HepG2 (cell line): ENCODE results near the gene COMMD1. TPM values are rescaled to one million over a fixed set of nuclear protein-coding genes. Genes with fewer than 3 reads are reported as not detected.

Source experiments
- ATAC-seq: fragments of 200-7000 bp; cut with Tn5 transposase; 3 replicates; pipeline ENCODE4 v1.9.1; 2020; ENCODE audit warnings: mild to moderate bottlenecking, moderate library complexity
- BruUV-seq: library from RNA; stranded (reverse); fragments of 400-500 nt; replicated peaks from 2 replicates; lab custom pipeline; 2021; lab: Mats Ljungman, UMichigan
- CTCF ChIA-PET: fragments of 300-600 bp; formaldehyde crosslinking; extraction: SDS; loops from one replicate; lab custom pipeline; 2021; ENCODE audit warnings: low total read pairs, inconsistent platforms, low intra/inter-chr PET ratio; lab: Yijun Ruan, JAX
- POLR2A ChIA-PET: fragments of 350-600 bp; sonication (Branson Sonifier 250); formaldehyde crosslinking; loops from one replicate; lab custom pipeline; 2020; ENCODE audit warnings: antibody characterized with exemption, inconsistent platforms; lab: Yijun Ruan, JAX
- DNase-seq: peaks from one replicate; pipeline ENCODE4 v3.0.0-alpha.2; 2015; ENCODE audit warnings: low spot score
- FAIRE-seq: peaks from 3 replicates; lab custom pipeline; 2011; peaks lifted over from hg19 to GRCh38; lab: Jason Lieb, UNC
- H2AFZ ChIP-seq: one replicate; pipeline ENCODE4 v1.6.1; 2011; ENCODE audit warnings: low read length, inconsistent platforms
- H3K27ac ChIP-seq: fragments of 300-600 bp; 3 replicates; pipeline ENCODE4 v1.8.0; 2011; ENCODE audit warnings: mixed run types, mild to moderate bottlenecking, mixed read lengths, low read length, inconsistent platforms; ENCODE audit not compliant: insufficient read depth; ENCODE audit errors: extremely low read length
- H3K27me3 ChIP-seq, 2 experiments: fragments of 200-600 bp in 1 of 2; 2 replicates in 1 of 2; 3 replicates in 1 of 2; pipeline versions ENCODE4 v1.6.0 to v1.8.0; 2011; ENCODE audit warnings: low read length in 2 of 2, mild to moderate bottlenecking in 2 of 2, moderate library complexity in 2 of 2, inconsistent platforms in 1 of 2; ENCODE audit not compliant: insufficient read depth in 2 of 2, control insufficient read depth in 1 of 2
- H3K36me3 ChIP-seq, 2 experiments: fragments of 200-600 bp in 1 of 2; replicated peaks in 1 of 2; 2 replicates in 1 of 2; 3 replicates in 1 of 2; pipeline versions ENCODE4 v1.5.1 to v1.8.0; 2011; ENCODE audit warnings: low read length in 2 of 2, inconsistent platforms in 1 of 2; ENCODE audit not compliant: insufficient read depth in 2 of 2, control insufficient read depth in 1 of 2
- H3K4me1 ChIP-seq: 2 replicates; pipeline ENCODE4 v1.5.1; 2012; ENCODE audit warnings: low read length, inconsistent platforms; ENCODE audit not compliant: insufficient read depth
- H3K4me2 ChIP-seq: 2 replicates; pipeline ENCODE4 v1.6.0; 2011; ENCODE audit warnings: low read depth, low read length, inconsistent platforms
- H3K4me3 ChIP-seq, 3 experiments: fragments of 200-600 bp in 1 of 3; sonication (generic), shearing (Covaris generic) in 1 of 3; replicated peaks in 1 of 3; 2 replicates each; pipeline ENCODE4 v1.5.1; 2011 to 2016; ENCODE audit warnings: low read length in 3 of 3, inconsistent platforms in 2 of 3, low read depth in 2 of 3, mild to moderate bottlenecking in 2 of 3, control low read depth in 1 of 3, mixed read lengths in 1 of 3; ENCODE audit not compliant: insufficient read depth in 1 of 3
- H3K79me2 ChIP-seq: one replicate; pipeline ENCODE4 v1.6.1; 2011; ENCODE audit warnings: low read length, inconsistent platforms; ENCODE audit not compliant: insufficient read depth
- H3K9ac ChIP-seq: 2 replicates; pipeline ENCODE4 v1.6.0; 2011; ENCODE audit warnings: mild to moderate bottlenecking, low read depth, low read length, inconsistent platforms; ENCODE audit not compliant: insufficient read depth
- H3K9me3 ChIP-seq: 2 replicates; pipeline ENCODE4 v1.5.1; 2012; ENCODE audit warnings: mild to moderate bottlenecking, low read length
- H4K20me1 ChIP-seq: 2 replicates; pipeline ENCODE4 v1.6.0; 2011; ENCODE audit warnings: inconsistent platforms, mild to moderate bottlenecking, low read length, moderate library complexity; ENCODE audit not compliant: insufficient read depth
- AKNA ChIP-seq: sonication (generic); formaldehyde crosslinking; IDR thresholded peaks from 2 replicates; pipeline ENCODE4 v1.4.0; 2020; ENCODE audit warnings: missing genetic modification reagents, borderline replicate concordance
- ARNTL ChIP-seq: sonication (generic); formaldehyde crosslinking; IDR thresholded peaks from 2 replicates; pipeline ENCODE4 v1.4.0; 2020; ENCODE audit warnings: mild to moderate bottlenecking, missing genetic modification reagents
- RAD21 ChIP-seq: fragments of 450-650 bp; formaldehyde crosslinking; IDR thresholded peaks from 2 replicates; pipeline ENCODE4 v1.5.0; 2020; ENCODE audit warnings: mild to moderate bottlenecking
- SETDB1 ChIP-seq: sonication (generic); formaldehyde crosslinking; IDR thresholded peaks from 2 replicates; pipeline ENCODE4 v1.5.1; 2020; ENCODE audit warnings: missing genetic modification reagents, mild to moderate bottlenecking, borderline replicate concordance
- WGBS: methylation state at CpG from one replicate; pipeline ENCODE4 v1.1.6; 2017; ENCODE audit warnings: low lambda C conversion rate; 5-methylcytosine and 5-hydroxymethylcytosine counted together
- in situ Hi-C: cut with HindIII; loops from 2 replicates; pipeline ENCODE4 v1.10.0; 2017; ENCODE audit warnings: low pct_unique_long_range_greater_than_20kb; ENCODE audit not compliant: extremely low pct_ligation_motif_present
- intact Hi-C: fragments of 100-400 bp; cut with micrococcal nuclease; formaldehyde crosslinking; loops from one replicate; pipeline ENCODE4 v1.10.0; 2022; ENCODE audit not compliant: unreplicated experiment
- polyA plus RNA-seq, 8 experiments: library from polyadenylated mRNA; depleted of rRNA in 3 of 8; stranded (reverse) in 7 of 8; unstranded in 1 of 8; fragments of >200 nt; fragmentation: Illumina TruSeq in 4 of 8; extraction: Trizol in 4 of 8; gene quantifications; 2 replicates each; pipeline versions ENCODE4 v1.2.1 to v1.2.3, GENCODE V29; 2011 to 2016; ENCODE audit warnings: low read depth in 4 of 8, missing spikeins in 1 of 8, mixed read lengths in 1 of 8; ENCODE audit not compliant: insufficient read depth in 1 of 8
- total RNA-seq, 5 experiments: library from RNA; depleted of rRNA; stranded (reverse); fragments of >200 nt; fragmentation: Illumina TruSeq; extraction: Trizol; gene quantifications; 2 replicates each; pipeline ENCODE4 v1.2.3, GENCODE V29; 2016; ENCODE audit warnings: low read depth in 1 of 5

COMMD1 gene
- total and polyA plus RNA-seq, 2 of the 13 experiments (the other 11 are each of a cell fraction or from before 2014, with no cell fraction given), result 25.7 to 105 TPM

GRCh38 chr2:62116983-62117382 is 211.5 kb downstream of the COMMD1 start:
- H3K27ac ChIP-seq, result no peak overlapping the region
- intact Hi-C loops, result no loop called here
- H3K4me1 ChIP-seq, result no peaks in the 10 kb centered on the region
- no peak for DNase-seq
- ATAC-seq, result no peak
- WGBS, result 93% methylated on average over 3 of the region's 3 CpGs
- H3K36me3 ChIP-seq, result no peaks in the 10 kb centered on the region
- TF ChIP-seq ARNTL (no peak), RAD21 (CRISPR knock-in tag) (no peak), AKNA (CRISPR knock-in tag) (no peak), SETDB1 (CRISPR knock-in tag) (no peak)
- CTCF ChIA-PET, result no interaction called here
- no peaks in the 10 kb centered on the region for H3K79me2 ChIP-seq
- H3K27me3 ChIP-seq, result no peaks in the 10 kb centered on the region
- no peaks in the 10 kb centered on the region for H4K20me1 ChIP-seq
- in situ Hi-C loops, result no loop called here
- no peak overlapping the region for H3K9ac ChIP-seq
- no peak overlapping the region for H3K4me2 ChIP-seq
- POLR2A ChIA-PET, result no interaction called here
- H3K9me3 ChIP-seq, result no peaks in the 10 kb centered on the region
- no peak for FAIRE-seq
- no peak overlapping the region for H3K4me3 ChIP-seq
- H2AFZ ChIP-seq, result no peak overlapping the region
- no TSS peak for BruUV-seq
